Activated T-cell treated with anti-CD3 and anti-CD28 coated beads for 24 hours (primary cell): ENCODE results near the gene ELF3.
"Not testable (repeated sequence)": the region's sequence is repeated elsewhere in the genome, so short reads cannot be mapped to it uniquely, and the experiment has no call there.

Experiments used
- DNase-seq: peaks from one replicate; pipeline ENCODE4 v3.0.0-alpha.2; 2020; ENCODE audit warnings: low read depth

ELF3 gene

GRCh38 chr1:202034683-202035462 is 24.5 kb downstream of the ELF3 start:
- no peak for DNase-seq

- no peak for DNase-seq
Measured at GRCh38 chr1:202036595-202037387, 26.4 kb downstream of the ELF3 start.

DNA sequence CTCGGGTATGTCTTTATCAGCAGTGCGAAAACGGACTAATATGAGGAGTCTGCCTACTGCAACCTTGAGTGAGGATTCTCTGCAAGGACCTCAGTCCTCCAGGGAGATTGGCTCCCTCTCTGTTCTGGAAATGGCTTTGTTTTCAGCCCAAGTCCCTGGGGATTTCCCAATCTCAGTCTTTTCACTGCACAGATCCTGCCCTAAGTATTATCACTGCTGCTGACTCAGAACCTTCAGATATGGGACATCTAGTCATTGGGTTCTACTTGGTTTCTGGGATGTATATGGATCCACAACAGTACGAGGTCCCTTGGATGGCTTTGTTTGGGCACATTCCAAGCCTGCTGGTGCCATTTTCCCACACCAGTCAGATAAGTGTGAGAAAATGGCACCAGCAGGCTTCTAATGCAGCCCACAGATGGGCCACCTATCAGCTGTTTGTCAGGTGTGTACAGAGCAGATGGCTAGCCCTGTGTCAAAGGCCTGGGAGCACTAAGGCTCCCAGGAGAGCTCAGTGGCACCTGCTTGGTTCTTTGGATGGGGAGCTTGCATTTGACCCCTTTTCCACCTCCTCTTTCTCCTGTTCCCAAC is 27.4 kb downstream of the ELF3 start:
- no peak for DNase-seq

DNA sequence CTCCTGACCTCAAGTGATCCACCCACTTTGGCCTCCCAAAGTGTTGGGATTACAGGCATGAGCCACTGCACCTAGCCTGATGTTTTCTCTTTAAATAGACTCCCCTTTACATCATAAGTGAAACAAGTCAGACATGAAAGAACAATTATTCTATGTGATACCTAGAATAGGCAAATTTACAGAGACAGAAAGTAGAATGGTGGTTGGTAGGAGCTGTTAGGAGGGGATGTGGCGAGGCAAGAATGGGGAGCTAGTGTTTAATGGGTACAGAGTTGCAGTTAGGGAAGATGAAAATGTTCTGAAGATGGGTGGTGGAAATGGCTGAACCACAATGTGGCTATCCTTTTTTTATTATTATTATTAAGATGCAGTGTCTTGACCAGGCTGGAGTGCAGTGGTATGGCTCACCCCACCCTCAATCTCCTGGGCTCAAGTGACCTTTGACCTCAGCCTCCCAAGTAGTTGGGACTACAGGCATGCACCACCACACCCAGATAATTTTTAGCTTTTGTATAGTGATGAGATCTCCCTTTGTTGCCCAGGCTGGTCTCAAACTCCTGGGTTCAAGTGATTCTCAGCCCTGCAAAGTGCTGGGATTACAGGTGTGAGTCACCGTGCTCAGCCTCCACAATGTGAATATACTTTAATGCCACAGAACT is 28.4 kb downstream of the ELF3 start:
- DNase-seq = no peak

DNA sequence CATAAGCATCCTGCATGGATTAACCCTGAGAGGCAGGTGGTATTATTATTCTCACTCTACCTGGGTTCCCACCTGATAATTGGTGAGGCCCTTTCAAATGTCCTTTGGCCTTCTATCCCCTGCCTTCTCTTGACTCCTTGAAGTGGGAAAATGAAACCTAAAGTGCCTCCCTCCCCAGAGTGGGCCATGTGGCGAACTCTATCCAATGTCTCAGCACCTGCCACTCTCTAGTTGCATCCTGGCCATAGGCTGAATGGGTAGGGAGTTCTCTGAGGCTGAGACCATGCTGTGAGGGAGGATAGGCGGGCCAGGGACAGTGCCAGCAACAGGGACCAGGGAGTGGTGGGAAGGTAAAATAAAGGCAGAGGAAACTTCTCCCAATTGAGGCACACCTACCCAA is 35.3 kb downstream of the ELF3 start:
- DNase-seq = no peak

DNA sequence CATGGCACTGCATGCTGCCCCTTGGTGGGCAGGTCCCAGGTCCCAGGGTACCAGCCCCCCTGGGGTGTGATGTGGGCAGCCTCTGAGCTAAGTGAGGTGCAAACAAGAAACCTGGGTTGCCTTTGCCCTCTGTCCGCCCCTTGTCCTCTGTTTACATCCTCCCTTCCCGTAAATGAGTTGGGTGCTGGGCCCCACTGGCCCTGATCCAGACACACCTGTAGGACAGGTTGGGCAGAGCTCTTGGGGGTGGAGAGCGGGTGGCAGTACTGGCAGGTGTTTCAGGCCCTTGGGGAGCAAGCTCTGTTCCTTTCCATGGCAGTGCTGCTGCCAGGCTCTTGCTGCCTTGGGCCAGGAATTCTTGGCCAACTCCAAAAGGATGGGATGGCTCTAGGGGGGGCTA is 35.8 kb downstream of the ELF3 start:
- no peak for DNase-seq

GRCh38 chr1:202046748-202047708 is 36.6 kb downstream of the ELF3 start:
- DNase-seq = no peak

- DNase-seq = no peak
Measured at GRCh38 chr1:202047977-202048376, 37.6 kb downstream of the ELF3 start.

DNA sequence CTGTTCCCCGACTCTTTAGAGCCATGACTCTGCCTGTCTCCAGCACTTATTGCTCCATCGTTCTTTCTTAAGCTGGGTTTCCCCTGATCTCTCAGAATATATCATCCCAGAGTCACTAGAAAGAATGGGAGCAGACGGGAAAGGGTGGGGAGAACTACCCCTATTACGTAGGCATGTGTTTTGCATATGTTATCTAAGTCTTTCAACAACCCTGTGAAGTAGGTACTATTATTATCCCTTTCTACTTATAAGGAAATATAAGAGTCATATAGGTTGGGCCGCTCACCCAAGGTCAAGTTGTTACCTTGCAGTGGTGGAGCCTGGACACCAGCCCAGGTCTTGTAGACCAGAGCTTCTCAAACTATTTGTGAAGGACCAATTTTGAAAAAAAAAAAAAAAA is 38.7 kb downstream of the ELF3 start:
- no peak for DNase-seq

DNA sequence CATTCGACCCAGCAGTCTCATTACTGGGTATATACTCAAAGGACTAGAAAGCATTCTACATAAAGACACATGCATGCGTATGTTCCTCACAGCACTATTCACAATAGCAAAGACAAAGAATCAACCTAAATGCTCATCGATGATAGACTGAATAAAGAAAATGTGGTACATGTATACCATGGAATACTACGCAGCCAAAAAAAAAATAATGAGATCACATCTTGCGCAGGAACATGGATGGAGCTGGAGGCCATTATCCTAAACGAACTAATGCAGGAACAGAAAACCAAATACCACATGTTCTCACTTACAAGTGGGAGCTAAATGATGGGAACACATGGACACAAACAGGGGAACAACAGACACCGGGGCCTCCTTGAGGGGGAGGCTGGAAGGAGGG is 43.7 kb downstream of the ELF3 start:
- DNase-seq = no peak

- not testable (repeated sequence) for DNase-seq
Measured at GRCh38 chr1:202054673-202055072, 44.3 kb downstream of the ELF3 start.

DNA sequence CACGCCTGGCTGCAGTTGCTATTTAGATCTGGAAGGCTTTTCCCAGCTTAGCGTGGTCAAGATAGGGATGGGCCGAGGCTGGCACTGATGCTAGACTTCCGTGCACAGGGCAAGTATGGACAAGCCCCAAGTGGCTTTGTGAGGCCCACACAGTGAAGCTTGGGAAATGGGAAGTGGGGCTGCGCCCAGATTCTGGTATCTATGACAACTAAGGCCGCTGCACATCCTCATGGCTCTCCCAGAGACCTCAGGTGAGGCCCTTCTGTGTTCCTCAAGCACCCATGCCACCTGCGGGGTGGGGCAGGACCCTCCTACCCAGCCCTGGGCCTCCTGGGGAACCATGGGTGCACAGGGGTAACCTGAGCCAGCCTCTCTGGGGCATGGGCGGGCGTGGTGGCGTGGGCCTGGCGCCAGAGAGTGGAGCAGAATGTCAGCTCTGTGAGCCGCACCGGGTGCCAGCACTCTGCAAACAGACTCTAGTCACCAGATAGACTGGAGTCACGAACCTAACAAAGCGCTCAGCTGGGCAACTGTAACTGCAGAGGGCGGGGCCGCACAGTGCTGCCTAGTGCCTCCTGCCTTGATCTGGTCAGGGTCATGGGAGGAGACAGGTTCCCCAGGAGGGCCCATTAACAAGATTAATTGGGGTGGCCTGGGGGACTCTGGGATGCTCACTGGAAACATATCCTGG is 46.4 kb downstream of the ELF3 start:
- no peak for DNase-seq

DNA sequence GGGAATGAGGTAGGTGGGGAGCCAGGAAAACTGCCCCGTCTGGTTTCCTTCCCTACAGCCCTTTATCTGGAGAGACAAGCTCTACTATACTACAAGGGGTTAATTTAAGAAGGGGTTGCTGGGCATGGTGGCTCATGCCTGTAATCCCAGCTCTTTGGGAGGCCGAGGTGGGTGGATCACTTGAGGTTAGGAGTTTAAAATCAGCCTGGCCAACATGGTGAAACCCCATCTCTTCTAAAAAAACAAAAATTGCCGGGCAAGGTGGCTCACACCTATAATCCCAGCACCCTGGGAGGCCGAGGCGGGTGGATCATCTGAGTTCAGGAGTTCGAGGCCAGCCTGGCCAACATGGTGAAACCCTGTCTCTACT is 46.9 kb downstream of the ELF3 start:
- DNase-seq = not testable (repeated sequence)

DNA sequence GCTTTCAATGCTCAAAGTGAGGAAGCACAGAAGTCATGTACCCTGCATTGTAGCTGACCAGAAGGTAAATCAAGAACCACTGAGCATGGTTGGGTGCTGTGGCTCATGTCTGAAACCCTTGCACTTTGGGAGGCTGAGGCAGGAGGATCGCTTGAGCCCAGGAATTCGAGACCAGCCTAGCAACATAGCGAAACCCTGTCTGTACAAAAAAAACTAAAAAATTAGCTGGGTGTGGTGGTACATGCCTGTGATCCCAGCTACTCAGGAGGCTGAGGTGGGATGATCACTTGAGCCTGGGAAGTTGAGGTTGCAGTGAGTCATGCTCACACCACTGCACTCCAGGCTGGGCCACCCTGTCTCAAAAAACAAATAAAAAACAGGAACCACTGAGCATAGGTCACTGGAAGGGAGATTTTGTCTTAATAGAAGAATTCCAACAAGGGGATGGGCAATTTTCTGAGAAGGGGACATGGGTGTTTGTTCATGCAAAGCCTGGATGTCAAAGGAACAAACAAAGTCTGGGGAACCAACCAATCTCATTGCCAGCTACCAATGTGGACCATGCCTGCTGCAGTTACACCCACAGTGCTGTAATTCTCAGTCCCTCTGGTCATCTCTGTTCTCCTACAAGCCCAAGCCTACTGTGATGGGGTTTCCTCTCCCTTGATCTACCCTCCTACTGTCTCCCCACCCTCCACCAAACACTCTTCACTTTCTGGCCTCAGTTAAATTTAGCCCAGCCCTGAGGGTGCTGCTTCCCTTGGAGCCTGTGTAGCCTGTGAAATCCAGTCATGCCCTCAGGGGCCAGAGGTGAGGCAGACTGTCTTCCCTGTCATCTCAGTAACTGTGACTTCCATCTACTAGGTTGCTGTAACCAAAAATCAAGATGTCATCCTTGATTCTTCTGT is 47.9 kb downstream of the ELF3 start:
- DNase-seq = no peak

DNA sequence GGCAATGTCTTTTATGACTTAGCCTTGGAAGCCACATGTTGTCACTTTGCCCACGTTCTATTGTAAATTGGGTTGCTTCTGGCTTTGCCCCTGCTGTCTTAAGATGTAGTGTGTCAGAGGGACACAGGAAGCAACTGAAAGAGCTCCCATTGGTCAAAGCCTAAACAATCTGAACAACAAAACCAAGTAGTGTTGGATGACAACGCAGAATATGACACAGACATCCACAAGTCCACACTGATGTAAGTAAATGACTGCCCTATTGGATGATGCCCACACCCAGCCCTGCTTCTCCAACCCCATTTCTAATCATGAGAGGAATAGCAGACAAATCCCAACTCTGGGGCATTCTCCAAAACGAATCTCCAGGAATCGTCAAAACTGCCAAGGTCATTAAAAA is 50.7 kb downstream of the ELF3 start:
- no peak for DNase-seq

GRCh38 chr1:202061787-202062186 is 51.4 kb downstream of the ELF3 start:
- not testable (repeated sequence) for DNase-seq

DNA sequence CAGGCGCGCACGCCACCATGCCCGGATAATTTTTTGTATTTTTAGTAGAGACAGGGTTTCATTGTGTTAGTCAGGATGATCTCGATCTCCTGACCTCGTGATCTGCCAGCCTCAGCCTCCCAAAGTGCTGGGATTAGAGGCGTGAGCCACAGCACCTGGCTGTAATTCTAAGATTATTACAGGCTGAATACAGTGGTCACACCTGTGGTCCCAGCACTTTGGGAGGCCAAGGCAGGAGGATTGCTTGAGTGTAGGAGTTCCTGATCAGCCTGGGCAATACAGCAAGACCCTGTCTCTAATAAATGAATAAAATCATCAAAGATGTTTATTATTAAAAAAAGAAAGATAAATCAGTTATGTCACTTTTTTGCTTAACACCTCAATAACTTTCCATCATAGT is 52.2 kb downstream of the ELF3 start:
- not testable (repeated sequence) for DNase-seq

DNA sequence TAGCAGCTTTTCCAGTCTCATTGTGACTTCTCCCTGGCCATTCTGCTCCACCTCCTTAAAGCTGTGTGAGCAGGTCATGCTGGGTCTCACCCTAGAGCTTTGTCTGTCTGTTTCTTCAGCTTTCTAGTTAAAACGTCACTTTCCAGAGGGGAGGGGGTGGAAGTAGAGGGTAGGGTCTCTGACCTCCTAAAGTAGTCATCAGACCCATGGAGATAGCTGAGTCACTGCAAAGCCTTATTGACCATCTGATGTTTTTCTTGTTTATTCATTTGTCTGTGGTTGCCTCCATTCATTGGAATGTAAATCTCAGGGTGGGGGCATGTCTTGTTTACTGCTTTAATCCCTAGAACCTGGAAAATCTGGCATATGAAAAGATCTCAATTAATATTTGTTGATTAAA is 52.7 kb downstream of the ELF3 start:
- DNase-seq = no peak

- not testable (repeated sequence) for DNase-seq
Measured at GRCh38 chr1:202064889-202065312, 54.5 kb downstream of the ELF3 start.
